Hippocampal formation (tissue), 2 donors: ENCODE measurements around the gene RTN4RL2.

ENCODE experiments used
- DNase-seq, 2 donors: peaks; one replicate each; lab custom pipeline; 2025; lab: John Stamatoyannopoulos, UW

Gene RTN4RL2

DNA sequence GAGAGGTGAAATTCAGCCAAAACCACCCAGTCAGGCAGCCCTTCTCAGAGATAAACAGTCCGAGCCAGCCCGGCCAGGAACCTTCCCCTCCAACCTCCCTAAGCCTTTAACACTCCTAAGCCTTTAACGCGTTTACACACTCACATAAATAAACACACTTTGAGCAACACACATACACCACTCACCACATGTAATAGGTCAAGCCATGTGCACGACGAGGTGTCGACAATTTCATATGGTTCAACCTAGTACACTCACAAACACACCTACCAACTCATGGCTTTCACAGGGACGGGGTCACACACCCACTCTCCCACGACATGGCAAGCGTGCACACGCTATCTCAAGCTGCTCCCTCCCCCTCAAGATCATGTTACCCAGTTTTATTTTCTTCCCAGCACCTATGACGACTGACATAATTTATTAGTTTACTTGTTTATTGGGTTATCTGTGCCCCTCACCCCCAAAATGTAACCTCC, 39.7 kb downstream of the RTN4RL2 start:
- no peak for DNase-seq

DNA sequence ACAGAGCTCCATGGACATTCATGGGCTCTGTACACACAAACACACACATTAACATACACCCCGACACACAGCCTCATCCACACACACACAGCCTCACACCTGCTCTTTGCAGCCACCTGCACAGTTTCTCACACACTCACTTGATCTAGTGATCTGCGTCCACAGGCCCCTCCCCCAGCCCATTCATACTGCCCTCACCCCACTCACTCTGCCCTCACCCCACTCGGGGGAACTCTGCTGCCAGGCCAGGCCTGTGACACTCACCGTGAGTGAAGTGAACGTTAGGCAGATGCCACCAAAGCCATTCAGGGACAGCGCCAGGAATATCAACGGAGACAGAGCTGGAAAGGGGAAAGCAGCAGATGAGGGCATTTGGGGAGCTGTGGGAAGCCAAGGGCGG, 40.2 kb downstream of the RTN4RL2 start:
- DNase-seq, result no peak

DNA sequence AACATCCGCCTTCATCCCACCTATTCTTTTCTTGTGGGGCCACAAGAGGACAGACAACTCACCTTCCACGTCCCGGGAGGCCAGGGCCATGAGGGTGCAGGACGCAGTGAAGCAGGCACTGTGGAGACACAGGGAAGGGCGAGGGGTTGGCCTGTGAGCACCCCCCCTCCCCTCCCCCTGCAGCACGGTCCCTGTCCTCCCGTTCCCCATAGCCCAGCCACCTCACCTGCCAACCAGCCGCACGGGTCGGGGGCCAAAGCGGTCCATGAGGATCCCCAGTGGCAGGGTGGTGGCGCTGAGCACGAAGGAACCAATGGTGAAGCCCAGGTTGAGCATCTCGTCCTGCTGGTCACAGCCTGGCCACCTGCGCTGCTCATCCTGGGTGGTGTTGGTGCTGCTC, 40.6 kb downstream of the RTN4RL2 start:
- DNase-seq, result no peak

DNA sequence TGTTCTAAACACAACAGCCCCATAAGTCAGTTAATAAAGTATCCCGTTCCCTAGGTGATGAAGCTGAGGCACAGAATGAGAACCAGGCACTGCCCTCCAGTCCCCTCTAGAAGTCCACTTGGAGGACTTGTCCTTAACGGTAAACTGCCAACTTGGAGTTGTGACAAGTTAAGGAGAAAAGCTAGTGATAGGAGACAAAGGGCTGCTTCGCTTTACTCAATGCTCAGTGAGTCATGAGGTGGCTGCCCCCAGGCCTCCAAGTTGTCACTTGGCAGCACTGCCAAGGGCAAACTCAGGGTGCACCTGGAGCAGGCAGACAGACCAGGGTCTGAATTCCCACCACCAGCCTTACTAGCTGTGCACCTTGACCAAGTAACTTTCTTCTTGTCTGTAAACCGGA, 41.6 kb downstream of the RTN4RL2 start:
- no peak for DNase-seq

DNA sequence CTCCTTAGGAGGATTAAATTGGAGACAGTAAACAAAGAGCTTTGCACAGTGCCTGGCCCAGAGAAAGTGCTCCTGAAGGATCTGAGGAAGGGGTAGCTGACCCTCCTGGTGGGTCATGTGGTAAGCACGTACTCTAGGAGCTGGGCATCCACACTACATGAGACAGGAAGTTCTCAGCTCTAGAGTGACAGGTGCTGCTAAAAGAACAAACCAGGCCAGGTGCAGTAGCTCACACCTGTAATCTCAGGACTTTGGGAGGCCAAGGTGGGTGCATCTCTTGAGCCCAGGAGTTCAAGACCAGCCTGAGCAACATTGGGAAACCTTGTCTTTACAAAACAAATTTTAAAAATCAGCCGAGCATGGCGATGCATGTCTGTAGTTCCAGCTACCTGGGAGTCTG, 42.0 kb downstream of the RTN4RL2 start:
- no peak for DNase-seq

DNA sequence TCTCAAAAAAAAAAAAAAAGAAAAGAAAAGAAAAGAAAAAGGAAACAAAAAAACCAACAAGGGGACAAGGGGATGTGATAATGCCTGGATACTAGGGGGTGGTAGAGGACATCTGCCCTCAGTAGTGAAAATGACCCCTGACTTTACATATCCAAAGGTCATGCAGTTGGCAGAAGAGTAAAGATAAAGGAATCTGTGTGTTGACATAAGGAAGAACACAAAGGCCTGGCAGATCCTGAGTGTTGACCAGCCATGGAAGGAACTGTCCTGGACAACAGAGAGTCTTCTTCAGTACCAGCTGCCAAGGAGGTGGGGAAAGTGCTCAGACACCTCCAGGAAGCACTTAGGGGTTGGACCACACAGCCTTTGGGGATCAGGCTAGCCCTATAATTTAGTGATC, 42.5 kb downstream of the RTN4RL2 start:
- DNase-seq, result no peak

DNA sequence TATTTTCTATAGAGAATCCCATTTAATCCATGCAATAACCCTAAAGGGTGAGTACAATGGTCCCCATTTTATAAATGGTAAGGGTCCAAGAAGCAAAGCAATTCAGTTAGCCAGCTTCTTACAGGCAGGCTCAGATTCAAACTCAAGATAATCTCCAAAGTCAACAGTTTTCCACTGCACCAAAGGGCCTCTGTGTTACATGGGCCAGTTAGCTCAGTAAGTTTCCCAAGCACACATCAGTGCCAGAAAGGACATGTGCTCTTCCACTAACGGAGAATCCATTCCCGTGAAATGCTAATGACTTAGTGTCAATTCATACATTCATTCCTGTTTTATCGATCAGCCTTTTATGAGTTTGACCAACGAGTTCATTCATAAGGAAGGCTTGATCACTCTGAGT, 44.2 kb downstream of the RTN4RL2 start:
- DNase-seq, result no peak

DNA sequence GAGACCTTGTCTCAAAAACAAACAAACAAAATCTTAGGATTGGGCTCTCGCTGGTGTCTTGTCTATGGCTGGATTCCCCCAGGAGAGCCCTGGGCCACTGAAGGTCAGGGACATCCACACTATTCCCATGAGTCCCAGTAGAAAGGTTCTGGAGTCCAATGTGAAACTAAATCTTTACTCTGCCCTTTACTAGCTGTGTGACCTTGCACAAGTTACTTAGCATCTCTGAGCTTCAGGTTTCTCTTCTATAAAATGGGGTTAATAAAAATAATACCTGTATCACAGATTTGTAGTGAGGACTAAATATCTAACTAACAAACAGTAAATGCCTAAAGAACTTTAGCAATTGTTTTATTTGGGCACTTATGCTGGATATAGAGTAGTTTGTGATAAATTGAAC, 46.2 kb downstream of the RTN4RL2 start:
- no peak for DNase-seq

DNA sequence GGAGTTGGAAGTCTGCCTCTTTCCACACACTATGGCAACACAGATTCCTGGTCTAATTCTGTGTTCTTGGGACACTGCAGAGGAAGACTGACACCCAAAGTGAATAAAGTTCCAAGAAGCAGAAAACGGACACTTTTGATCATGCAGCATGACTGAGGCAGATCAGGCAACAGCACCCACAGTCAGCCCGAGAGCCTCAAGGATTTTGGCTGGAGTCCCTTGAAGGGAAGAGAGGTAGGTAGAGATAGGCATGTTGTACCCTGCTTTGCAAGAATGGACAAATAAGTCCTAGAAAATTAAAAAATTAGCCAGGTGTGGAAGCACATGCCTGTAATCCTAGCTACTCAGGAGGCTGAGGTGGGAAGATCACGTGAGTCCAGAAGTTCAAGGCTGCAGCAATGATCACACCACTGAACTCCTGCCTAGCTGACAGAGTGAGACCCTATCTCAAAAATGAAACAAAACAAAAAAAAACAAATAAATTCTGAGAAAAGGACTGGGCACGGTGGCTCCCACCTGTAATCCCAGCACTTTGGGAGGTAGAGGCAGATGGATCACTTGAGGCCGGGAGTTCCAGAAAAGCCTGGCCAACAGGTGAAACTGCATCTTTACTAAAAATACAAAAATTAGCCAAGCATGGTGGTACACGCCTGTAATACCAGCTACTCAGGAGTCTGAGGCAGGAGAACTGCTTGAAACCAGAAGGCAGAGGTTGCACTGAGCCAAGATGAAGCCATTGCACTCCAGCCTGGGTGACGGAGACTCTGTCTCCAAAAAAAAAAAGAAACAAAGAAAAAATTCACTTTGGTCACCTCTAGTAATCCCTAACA, 48.2 kb downstream of the RTN4RL2 start:
- DNase-seq, result no peak

DNA sequence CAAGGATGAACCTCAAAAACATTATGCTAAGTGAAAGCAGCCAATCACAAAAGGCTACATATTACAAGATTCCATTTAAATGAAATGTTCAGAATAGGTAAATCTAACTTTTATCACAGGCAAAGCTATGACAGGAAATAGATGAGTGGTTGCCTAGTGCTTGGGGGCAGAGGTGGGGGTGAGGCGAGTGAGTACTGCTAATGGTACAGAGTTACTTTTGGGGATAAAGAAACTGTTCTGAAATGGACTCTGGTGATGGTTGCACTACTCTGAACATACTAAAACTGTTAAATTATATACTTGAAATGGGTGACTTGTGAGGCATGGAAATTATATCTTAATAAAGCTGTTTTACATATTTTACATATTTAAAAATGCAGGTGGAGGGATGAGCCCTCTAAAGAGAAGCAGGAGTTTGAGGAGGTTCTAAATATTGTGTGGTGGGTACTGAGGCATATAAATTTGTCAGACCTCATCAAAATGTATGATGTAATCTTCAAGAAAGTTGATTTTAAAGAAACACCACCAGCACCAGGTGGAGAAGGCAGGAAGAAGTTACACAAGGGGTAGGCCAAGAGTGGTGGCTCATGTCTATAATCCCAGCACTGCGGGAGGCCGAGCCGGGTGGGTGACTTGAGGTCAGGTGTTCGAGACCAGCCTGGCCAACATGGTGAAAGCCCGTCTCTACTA, 51.6 kb downstream of the RTN4RL2 start:
- no peak for DNase-seq

DNA sequence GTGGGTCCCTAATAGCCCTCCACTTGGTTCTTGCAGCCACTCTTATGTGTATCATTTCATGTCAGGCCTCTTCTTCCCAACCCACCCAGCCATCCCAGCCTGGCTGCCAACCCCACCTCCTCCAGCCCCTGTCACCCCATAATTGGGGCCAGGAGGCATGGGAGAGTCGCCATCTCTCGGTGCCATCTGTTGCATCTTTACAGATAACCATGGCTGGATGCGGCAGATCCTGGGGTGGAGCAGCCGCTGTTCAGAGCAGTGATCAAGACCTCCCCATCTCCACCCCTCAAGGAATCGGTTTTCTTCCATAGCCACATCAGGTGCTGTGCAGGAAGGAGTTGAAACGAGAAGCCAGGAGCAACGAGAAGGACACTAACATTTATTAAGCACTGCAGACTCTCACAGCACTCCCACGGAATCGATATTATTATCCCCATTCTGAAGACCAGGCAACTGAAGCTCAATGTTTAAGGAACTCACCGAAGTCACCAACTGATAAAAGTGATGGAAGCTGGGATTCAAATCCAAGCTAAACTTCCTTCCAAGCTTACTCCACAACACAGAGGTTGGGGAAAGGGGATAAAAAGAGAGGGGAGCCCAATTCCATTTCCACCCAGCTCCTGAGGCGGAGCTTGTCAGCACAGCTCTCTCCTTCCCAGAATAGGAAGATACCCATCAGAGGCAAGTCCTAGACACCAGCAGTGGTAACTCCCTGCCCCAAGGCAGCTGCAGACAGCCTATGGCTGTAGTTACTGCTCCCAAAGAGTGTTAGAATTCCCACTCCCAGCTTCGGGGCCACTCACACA, 52.5 kb downstream of the RTN4RL2 start:
- DNase-seq, result no peak

DNA sequence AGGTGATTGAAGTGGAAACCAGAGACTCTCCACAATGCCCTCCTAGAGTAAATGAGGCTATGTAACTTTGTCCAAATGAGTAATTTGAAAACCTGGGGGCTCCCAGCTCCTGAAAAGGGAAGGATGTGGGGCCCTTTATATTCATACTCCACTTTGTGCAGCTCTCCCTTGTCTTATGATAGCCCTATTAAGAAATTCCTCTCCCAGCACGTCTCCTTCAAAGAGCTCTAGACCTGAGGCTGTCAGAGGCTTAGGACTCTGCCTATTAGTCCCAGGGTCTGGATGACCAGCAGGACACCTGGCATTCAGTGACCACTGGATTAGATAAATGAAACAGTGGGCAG, 53.1 kb downstream of the RTN4RL2 start:
- DNase-seq, result no peak

DNA sequence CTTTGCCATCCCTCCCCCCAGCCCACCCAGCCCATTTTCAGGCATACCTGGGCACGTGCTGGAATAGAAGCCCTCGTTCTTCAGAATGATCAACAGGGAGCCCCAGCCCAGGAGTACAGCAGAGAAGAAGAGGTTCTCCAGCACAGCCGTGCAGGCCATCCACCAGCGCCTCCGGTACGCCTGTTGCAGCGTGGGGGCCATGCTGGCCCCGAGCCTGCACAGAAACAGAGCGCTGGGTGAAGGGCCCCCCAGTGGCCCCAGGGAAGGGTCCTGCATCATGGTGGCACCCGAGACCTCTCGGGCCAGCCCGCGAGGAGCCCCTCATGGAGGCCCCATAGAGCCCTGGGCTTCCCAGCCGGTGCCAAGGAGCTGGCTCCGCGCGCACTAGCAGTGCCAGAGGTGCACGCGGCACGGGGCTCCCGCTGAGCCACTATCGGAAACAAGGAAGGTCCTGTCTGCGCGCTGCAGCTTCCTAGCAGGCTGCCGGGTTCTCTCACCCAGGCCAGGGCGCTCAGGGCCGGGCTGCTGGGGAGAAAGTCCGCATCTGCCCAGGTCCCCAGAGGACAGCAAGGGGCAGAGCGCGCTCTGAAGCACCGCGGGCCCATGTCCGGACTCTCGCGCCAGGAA, 53.7 kb downstream of the RTN4RL2 start:
- no peak for DNase-seq

DNA sequence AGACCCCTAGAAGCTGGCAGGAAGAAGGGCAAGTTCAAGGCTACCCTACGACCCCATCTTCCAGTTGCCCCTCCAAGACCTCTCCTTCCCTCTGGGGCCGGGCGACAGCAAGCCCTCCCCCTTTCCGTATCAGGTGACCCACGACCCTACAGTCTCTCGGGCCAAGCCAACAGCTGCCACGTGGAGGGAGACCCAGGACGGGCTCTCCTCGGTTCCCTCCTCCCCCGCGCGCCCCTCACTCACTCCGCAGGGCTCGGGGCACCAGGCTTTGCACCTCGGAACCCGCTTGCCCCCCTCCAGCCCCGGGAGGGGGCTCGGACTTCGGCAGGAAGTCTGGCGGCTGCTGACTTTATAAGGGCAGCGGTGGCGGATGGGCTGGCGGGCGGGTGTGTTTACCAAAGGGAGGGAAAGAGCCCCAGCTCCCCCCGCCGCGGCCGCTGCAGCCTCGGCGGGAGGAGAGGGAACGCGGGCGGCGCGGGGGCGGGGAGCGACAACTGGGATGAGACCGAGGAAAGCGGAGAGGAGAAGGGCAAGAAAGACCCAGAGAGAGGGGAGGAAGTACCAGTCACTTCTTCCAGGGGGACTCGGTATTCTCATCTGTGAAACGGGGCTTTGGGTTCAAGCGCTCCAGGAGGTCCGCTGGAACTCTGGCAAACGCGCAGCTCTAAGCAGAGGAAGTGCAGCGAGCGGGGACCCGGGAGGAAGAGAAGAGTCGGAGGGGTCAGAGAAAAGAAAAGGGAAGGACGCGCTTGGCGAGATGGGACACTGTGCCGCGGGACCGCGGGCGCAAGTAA, 54.4 kb downstream of the RTN4RL2 start:
- DNase-seq, result no peak

DNA sequence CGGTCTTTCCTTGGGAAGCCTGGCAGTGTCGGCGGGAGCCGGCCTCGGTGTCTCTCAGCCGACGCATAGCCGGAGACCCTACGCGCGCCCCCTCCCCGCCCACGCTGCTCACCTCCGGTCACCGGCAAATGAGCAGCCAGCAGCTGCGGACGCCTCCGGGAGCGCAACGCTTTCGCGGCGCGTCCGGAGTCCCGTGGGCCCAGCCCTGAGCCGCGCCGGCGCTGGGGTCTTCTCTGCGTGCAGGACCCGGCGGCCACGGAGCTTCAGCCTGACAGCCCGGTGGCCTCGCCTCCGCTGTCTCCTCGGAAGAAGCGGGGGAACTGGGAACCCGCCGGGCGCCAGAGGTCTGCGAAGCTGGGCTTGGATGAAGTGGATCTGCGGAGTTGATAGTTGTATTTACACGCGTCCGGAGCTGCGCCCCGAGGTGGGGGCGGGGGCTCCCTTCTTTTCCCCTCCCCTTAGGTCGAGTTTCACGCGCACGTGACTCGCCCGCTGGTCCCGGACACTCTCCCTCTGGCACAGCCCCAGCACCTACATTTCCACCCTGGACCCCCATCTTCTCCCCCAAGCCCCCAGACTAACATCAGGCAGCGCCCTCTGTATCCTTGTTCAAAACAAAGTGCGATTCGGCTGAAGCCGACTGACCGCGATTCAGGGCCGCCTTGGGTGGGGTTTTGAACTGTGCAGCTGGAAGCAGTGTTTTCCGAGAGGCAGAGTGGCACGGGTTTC, 55.2 kb downstream of the RTN4RL2 start, which contains the start of gene SLC43A1:
TSS of gene SLC43A1 (minus strand) at position 371 of the 729 bp plus-strand sequence. CDS start 1,591 bp downstream, outside the sequence.
- no peak for DNase-seq

DNA sequence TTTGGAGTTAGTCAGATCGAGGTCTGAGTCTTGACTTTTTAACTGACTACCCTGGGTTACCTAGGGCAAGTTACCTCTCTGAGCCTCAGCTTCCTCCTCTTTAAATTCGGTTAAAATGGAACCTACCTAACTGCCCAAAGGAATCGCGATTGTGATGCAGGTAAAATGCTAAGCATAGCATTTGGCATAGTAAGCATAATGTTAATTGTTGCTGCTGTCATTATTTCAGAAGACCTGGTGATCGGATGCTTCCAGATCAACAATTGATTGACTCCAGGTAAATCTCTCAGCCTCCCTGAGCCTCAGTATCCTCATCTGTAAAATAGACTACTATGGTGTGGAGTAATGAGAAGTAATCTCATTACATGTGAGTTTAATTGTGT, 55.7 kb downstream of the RTN4RL2 start:
- no peak for DNase-seq

DNA sequence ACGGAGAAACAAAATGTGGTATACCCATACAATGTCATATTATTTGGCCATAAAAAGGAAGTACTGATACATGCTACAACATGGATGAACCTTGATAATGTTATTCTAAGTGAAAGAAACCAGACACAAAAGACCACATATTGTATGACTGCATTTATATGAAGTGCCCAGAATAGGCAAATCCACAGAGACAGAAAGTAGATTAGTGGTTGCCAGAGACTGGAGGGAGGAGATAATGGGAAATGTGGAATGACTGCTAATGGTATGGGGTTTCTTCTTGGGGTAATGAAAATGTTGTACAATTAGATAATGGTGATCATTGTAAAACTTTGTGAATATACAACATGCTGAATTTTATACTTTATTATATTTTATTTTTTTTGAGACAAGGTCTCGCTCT, 60.8 kb downstream of the RTN4RL2 start:
- DNase-seq, result no peak

DNA sequence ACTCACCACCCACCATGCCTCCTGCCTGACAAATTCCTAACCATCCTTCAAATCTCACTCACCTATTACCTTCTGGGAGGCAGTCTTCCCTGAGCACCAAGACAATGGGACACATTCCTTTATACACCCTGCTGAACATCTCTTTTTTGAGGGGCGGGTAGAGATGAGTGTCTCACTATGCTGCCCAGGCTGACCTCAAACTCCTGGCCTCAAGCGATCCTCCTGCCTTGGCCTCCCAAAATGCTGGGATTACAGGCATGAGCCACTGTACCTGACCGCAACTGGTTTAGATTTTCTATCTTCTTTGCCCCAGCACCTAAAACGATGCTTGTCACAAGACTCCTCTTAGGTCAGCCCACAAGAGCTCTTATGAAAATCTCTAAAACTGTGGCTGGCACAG, 63.1 kb downstream of the RTN4RL2 start:
- no peak for DNase-seq
